ENCODE results near the gene ARHGEF17.

Gene ARHGEF17

GRCh38 chr11:73293356-73293936, 14.6 kb upstream of the ARHGEF17 start:
- no peak for DNase-seq (ENCODE audit: low spot score)

GRCh38 chr11:73294604-73295003, 13.5 kb upstream of the ARHGEF17 start:
- no peak for DNase-seq (ENCODE audit: low spot score)

DNA sequence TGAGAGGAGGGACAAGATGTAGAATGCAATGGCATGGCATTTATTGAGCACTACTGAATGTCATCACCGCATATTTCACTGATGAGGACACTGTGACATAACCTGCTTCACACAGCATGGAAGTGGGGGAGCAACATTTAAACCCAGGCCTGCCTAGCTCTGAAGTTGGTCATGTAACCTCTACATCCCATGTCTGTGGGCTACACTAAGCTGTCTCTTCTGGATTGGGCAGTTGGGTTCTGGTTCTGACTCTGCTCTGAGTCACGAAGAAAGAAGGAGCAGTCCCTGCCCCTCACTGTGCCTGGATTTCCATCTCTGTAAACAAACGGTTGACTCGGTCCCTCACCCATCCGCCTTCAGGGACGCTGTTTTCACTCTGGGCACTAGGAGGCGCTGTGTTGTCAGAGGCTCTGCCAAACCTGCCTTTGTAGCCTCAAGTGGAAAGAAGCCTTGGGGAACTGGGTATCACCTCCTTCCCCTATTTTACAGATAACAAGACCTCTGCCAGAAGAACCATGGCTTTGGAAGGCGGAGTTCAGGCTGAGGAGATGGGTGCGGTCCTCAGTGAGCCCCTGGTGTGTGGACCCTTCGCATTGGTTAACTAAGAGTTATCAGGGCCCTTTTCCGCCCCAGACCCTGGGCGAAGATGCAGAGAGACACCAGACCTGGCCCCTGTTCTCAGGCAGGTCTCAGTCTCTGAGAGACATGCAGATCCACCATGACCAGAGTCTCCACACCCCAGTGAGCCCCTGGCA, 12.7 kb upstream of the ARHGEF17 start:
- peak; percentile 63 for DNase-seq (ENCODE audit: low spot score)

DNA sequence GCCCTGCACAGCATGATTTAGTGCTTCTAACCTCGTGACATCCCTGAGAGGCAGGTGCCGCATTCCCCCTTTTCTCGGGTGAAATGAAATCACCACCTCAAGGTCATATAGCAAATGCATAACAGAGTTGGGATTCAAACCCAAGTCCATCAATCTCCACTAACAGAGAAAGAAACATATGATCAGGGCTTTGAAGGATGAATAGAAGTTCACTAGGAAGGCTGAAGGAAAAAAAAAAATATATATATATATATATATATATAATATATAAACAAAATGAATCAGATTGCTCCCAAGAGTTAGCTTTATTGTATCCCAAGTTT, 12.1 kb upstream of the ARHGEF17 start:
- no peak for DNase-seq (ENCODE audit: low spot score)

- DNase-seq (ENCODE audit: low spot score), result no peak
These were observed 11.4 kb upstream of the ARHGEF17 start for GRCh38 chr11:73296501-73297230.

GRCh38 chr11:73297231-73297590, 10.9 kb upstream of the ARHGEF17 start:
- DNase-seq (ENCODE audit: low spot score), result no peak

DNA sequence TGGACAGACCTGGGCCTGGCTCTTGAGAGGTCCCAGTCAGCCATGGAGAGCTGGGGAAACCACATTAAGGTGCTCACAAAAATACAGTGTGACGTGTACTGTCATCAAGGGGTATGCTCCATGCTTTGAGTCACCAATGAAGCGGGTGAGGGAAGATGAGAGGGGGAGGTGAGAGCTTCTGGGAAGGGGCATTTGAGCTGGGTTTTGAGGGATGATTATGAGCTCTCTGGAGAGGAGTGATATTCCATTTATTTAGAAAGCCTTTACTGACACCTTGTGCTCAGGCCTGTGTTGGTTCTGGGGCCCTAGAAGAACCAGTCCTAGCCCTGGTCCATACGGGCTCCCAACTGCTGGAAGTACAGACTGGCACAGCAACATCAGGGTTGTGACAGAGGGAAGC, 10.4 kb upstream of the ARHGEF17 start:
- DNase-seq (ENCODE audit: low spot score), result no peak

DNA sequence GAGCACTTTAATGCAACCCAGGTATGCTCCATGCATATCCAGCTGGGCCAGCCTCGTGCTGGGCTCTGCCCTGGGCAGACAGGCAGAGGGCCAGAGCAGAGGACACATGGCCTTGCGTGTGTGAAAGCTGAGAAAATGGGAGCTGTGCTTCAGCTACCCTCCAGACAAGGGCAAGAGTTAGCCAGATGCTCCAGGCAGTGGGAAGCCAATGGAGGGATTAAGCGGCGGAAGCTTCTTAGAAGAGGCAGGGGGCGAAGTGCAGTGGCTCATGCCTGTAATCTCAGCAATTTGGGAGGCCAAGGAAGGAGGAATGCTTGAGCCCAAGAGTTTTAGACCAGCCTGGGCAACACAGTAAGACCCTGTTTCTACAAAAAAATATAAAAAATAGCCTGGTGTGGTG, 9.8 kb upstream of the ARHGEF17 start:
- DNase-seq (ENCODE audit: low spot score), result no peak

DNA sequence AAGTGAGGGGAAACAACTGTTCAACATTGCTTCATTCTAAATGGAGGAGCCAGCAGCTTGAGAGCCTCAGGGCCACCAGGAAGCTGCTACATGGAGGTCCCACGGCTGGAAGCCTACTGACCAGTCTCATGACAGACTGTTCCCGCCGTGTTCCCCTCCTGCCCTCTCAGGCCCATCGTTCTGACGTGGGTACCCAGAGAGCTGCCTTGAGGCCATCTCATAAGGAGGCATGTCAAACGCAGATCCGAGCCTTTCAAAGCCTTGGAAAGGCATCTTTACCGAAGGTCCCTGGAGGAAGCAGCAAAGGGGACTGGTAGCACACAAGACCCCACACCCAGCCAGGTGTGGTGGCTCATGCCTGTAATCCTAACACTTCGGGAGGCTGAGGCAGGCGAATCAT, 8.3 kb upstream of the ARHGEF17 start:
- DNase-seq (ENCODE audit: low spot score), result no peak

DNA sequence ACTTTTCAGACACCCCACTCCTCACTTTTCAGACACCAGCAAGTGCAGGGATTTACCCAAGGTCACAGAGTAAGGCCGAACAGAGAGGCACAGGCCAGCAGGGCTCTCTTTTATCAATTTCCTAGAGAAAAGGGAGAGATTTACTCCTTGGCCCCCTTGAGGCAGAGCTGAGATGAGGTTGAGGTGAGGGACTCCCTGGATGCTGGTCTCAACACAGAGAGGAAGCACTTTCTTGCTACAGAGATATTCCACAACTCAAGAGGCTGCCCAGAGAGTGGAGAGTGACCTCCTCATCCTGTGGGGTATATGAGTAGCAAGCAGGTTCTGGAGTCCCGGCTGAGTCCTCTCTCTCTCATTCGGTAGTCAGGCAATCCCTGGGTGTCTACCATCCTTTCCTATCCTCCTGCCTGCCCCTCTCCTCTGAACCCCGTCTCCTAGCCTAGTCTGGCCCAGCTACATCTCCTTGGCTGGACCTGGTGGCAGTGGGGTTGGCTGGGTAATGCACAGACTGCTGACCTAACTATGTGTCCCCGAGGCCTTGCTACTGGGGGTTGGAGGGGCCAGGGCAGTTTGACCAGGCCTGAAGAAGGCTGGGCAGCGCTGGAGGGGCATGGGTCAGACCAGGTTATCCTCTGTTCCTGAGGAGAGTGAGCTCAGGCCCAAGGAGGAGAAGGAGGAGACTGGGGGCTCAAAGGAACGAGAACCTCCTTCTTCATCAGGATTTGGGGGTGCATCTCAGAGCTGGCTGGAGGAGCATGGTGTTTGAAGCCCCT, 1.8 kb upstream of the ARHGEF17 start:
- no peak for DNase-seq (ENCODE audit: low spot score)

GRCh38 chr11:73306977-73307322, 1.1 kb upstream of the ARHGEF17 start:
- DNase-seq (ENCODE audit: low spot score), result no peak

DNA sequence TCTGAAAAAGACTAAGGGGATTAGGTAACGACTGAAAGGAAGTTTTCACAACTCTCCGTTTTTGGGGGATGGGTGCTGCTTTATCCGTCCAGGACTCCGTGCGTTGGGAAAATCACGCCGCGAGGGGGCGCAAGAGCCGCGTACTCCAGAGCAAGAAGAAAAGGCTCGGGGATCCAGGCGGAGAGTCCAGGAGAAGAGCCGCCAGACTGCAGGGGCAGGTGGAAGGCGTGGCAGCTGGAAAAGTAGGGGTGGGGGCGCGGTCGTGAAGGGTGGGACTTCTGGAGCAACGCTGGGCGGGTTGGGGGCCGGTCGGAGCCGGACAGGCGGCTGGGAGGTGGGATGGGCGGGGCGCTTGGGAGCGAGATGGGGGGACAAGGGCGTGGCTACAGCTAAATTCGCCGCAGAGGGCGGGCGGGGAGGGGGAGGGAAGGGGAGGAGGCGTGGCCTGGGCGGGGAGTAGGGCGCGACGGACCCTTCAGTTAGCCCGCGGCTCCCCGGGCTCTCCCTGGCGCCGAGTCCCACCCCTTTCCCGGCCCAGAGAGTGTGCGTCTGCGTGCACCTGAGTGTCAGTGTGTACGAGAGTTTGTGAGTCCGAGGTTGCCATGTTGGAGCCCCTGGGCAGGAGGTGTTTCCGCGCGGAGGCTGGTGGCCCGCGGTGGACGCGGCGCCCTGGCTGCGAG, 613 bp upstream of the ARHGEF17 start:
- peak; percentile 92 for DNase-seq (ENCODE audit: low spot score)

DNA sequence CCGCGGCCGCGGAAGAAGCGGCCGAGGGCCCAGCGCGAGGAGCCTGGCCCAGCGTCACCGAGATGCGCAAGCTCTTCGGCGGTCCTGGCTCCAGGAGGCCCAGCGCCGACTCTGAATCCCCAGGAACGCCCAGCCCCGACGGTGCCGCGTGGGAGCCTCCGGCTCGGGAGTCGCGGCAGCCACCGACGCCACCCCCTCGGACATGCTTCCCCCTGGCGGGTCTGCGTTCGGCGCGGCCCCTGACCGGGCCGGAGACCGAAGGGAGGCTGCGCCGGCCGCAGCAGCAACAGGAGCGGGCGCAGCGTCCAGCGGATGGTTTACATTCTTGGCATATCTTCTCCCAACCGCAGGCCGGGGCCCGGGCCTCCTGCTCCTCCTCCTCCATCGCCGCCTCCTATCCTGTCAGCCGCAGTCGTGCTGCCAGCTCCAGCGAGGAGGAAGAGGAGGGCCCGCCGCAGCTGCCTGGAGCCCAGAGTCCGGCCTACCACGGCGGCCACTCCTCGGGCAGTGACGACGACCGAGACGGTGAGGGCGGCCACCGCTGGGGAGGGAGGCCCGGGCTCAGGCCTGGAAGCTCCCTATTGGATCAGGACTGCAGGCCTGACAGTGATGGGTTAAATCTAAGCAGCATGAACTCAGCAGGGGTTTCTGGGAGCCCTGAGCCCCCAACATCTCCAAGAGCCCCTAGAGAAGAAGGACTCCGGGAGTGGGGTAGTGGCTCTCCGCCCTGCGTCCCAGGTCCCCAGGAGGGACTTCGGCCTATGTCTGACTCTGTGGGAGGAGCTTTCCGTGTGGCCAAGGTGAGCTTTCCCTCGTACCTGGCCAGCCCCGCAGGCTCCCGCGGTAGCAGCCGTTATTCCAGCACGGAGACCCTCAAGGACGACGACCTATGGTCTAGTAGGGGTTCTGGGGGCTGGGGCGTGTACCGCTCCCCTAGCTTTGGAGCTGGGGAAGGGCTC, 1.2 kb downstream of the ARHGEF17 start:
- no peak for DNase-seq (ENCODE audit: low spot score)

DNA sequence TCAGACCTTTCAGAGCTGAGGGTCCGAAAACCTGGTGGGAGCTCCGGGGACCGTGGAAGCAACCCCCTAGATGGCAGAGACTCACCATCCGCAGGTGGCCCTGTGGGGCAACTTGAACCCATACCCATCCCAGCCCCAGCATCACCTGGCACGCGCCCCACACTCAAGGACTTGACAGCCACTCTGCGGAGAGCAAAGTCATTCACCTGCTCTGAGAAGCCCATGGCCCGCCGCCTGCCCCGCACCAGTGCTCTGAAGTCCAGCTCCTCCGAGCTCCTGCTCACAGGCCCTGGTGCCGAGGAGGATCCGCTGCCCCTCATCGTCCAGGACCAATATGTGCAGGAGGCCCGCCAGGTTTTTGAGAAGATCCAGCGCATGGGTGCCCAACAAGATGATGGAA, 2.0 kb downstream of the ARHGEF17 start:
- no peak for DNase-seq (ENCODE audit: low spot score)

DNA sequence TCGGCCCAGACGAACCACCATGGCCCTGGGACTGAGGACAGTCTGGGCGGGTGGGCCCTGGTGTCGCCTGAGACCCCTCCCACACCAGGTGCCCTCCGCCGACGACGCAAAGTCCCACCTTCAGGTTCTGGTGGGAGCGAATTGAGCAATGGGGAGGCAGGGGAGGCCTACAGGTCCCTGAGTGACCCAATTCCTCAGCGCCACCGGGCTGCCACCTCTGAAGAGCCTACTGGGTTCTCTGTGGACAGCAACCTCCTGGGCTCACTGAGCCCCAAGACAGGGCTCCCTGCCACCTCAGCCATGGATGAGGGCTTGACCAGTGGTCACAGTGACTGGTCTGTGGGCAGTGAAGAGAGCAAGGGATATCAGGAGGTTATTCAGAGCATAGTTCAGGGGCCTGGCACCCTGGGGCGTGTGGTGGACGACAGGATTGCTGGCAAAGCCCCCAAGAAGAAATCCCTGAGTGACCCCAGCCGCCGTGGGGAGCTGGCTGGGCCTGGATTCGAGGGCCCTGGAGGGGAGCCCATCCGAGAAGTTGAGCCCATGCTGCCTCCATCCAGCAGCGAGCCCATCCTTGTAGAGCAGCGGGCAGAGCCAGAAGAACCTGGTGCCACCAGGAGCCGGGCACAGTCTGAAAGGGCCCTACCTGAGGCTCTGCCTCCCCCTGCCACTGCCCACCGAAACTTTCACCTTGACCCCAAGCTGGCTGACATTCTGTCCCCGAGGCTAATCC, 2.8 kb downstream of the ARHGEF17 start:
- no peak for DNase-seq (ENCODE audit: low spot score)

DNA sequence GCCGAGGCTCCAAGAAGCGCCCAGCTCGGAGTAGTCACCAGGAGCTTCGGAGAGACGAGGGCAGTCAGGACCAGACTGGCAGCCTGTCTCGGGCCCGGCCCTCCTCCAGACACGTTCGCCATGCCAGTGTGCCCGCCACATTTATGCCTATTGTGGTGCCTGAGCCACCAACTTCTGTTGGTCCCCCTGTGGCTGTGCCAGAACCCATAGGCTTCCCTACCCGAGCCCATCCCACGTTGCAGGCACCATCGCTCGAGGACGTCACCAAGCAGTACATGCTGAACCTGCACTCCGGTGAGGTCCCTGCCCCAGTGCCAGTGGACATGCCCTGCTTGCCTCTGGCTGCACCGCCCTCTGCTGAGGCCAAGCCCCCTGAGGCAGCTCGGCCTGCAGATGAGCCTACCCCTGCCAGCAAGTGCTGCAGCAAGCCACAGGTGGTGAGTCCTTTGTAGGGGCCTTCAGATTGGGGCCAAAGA, 3.4 kb downstream of the ARHGEF17 start:
- DNase-seq (ENCODE audit: low spot score), result no peak

GRCh38 chr11:73312036-73312435, 4.0 kb downstream of the ARHGEF17 start:
- no peak for DNase-seq (ENCODE audit: low spot score)

GRCh38 chr11:73312851-73313327, 4.8 kb downstream of the ARHGEF17 start:
- DNase-seq (ENCODE audit: low spot score), result no peak

- no peak for DNase-seq (ENCODE audit: low spot score)
These were observed 5.6 kb downstream of the ARHGEF17 start for GRCh38 chr11:73313652-73314051.
